Measurements from ENCODE around the gene CYB561D2. TPM values are rescaled to one million over a fixed set of nuclear protein-coding genes. Genes with fewer than 3 reads are reported as not detected.

The CYB561D2 gene
- total RNA-seq, 1 donor = 15.8 TPM

GRCh38 chr3:50356553-50356952 is 5.9 kb downstream of the CYB561D2 start:
- DNase-seq (ENCODE audit: low read depth) = peak; percentile 40
- peak overlapping the region; percentile 96 for H3K4me3 ChIP-seq (ENCODE audit: low read depth, low read length)
- TF ChIP-seq CTCF (IDR thresholded peaks at IDR 0.05; ENCODE audit: insufficient read depth, low read length) = peak; percentile 13

GRCh38 chr3:50357481-50357880 is 6.8 kb downstream of the CYB561D2 start:
- TF ChIP-seq CTCF (IDR thresholded peaks at IDR 0.05; ENCODE audit: insufficient read depth, low read length) = no peak
- peak overlapping the region; percentile 96 for H3K4me3 ChIP-seq (ENCODE audit: low read depth, low read length)
- no peak for DNase-seq (ENCODE audit: low read depth)

- DNase-seq (ENCODE audit: low read depth) = no peak
- TF ChIP-seq CTCF (IDR thresholded peaks at IDR 0.05; ENCODE audit: insufficient read depth, low read length) = no peak
- peak overlapping the region; percentile 96 for H3K4me3 ChIP-seq (ENCODE audit: low read depth, low read length)
Observed at GRCh38 chr3:50358355-50358910, 7.8 kb downstream of the CYB561D2 start.

- H3K4me3 ChIP-seq (ENCODE audit: low read depth, low read length) = peak within 1 kb of the TSS; percentile 96
- no peak for TF ChIP-seq CTCF (IDR thresholded peaks at IDR 0.05; ENCODE audit: insufficient read depth, low read length)
- peak; percentile 99 for DNase-seq (ENCODE audit: low read depth)
Observed at GRCh38 chr3:50358911-50359759, 8.5 kb downstream of the CYB561D2 start, which contains the start of gene TMEM115. Gene TMEM115, minus strand, starts transcription at chr3:50359521. Its CDS starts 458 bp downstream, at chr3:50359063.

GRCh38 chr3:50359760-50360110 is 9.1 kb downstream of the CYB561D2 start:
- peak overlapping the region; percentile 55 for H3K4me3 ChIP-seq (ENCODE audit: low read depth, low read length)
- no peak for TF ChIP-seq CTCF (IDR thresholded peaks at IDR 0.05; ENCODE audit: insufficient read depth, low read length)
- no peak for DNase-seq (ENCODE audit: low read depth)

GRCh38 chr3:50364573-50365079 is 14.0 kb downstream of the CYB561D2 start:
- H3K4me3 ChIP-seq (ENCODE audit: low read depth, low read length) = peak overlapping the region; percentile 63
- no peak for TF ChIP-seq CTCF (IDR thresholded peaks at IDR 0.05; ENCODE audit: insufficient read depth, low read length)
- DNase-seq (ENCODE audit: low read depth) = no peak

Data from fibroblast of the aortic adventitia (primary cell).